ENCODE data around the gene ROCK1. TPM values are rescaled to one million over a fixed set of nuclear protein-coding genes. Genes with fewer than 3 reads are reported as not detected.

Gene ROCK1
- total and polyA plus RNA-seq, 2 of the 8 experiments (the other 6 are each of a cell fraction or from before 2014, with no cell fraction given): 4.2 to 48.9 TPM

GRCh38 chr18:21105936-21106335, 5.7 kb downstream of the ROCK1 start (continued):
- TF ChIP-seq MAX (IDR thresholded peaks at IDR 0.05) (no peak), SP4 (IDR thresholded peaks at IDR 0.05; ENCODE audit: low read length) (no peak), TEAD4 (IDR thresholded peaks at IDR 0.05; ENCODE audit: low read depth, low read length) (no peak), TAF1 (IDR thresholded peaks at IDR 0.05; ENCODE audit: low read depth, low read length) (no peak), RAD21 (IDR thresholded peaks at IDR 0.05 in 1 of 2, conservative IDR thresholded peaks at IDR 0.05 in 1 of 2; ENCODE audit: low read depth in 2 of 2, low read length in 2 of 2) (no peak)

Measured in H1 (cell line).